ENCODE results near the gene FNDC3B. TPM values are rescaled to one million over a fixed set of nuclear protein-coding genes. Genes with fewer than 3 reads are reported as not detected.

FNDC3B gene
- total RNA-seq, 4 donors from 2014 or later, result 49.7 to 188 (median 165) TPM

DNA sequence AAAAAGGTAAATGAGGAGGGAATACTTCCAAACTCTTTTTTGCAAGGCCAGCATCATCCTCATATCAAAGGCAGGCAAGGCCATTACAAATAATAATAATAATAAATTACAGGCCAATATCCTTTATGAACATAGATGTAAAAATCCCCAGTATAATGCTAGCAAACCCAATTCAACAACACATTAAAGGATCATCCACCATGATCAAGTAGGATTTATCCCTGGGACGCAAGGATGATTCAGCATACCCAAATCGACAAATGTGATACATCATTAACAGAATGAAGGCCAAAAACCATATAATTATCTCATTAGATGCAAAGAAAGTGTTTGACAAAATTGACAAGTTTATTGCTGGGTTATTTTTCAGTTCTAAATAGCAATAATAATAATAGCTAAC lies 355.3 kb downstream of the FNDC3B start:
- Histone ChIP-seq H3K9me3 (no peaks in the 10 kb centered on the region), H3K27ac (no peak overlapping the region), H3K27me3 (no peaks in the 10 kb centered on the region), H3K4me3 (no peak overlapping the region), H3K4me1 (no peaks in the 10 kb centered on the region), H3K36me3 (no peaks in the 10 kb centered on the region)
- intact Hi-C loops (cut with DNase I; ENCODE audit: low total_unique reads), result no loop called here
- TF ChIP-seq POLR2A (IDR thresholded peaks at IDR 0.05) (no peak), CTCF (IDR thresholded peaks at IDR 0.05) (no peak)
- no peak for DNase-seq

DNA sequence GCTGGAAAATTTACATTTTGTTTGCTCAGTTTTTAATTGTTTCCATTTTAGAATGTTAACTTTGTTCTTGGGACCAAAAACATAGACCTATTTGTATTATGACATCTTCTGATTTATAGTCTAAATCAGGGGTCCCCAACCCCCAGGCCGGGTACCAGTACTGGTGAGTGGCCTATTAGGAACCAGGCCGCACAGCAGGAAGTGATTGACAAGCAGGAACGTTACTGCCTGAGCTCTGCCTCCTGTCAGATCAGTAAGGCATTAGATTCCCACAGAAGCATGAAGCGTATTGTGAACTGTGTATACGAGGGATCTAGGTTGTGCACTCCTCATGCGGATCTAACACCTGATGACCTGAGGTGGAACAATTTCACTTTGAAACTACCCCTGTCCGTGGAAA lies 357.0 kb downstream of the FNDC3B start:
- no peaks in the 10 kb centered on the region for H3K4me1 ChIP-seq
- no peak overlapping the region for H3K27ac ChIP-seq
- TF ChIP-seq CTCF (IDR thresholded peaks at IDR 0.05) (no peak), POLR2A (IDR thresholded peaks at IDR 0.05) (no peak)
- H3K36me3 ChIP-seq, result no peaks in the 10 kb centered on the region
- H3K4me3 ChIP-seq, result no peak overlapping the region
- H3K9me3 ChIP-seq, result no peaks in the 10 kb centered on the region
- DNase-seq, result no peak
- H3K27me3 ChIP-seq, result no peaks in the 10 kb centered on the region
- intact Hi-C loops (cut with DNase I; ENCODE audit: low total_unique reads), result no loop called here

DNA sequence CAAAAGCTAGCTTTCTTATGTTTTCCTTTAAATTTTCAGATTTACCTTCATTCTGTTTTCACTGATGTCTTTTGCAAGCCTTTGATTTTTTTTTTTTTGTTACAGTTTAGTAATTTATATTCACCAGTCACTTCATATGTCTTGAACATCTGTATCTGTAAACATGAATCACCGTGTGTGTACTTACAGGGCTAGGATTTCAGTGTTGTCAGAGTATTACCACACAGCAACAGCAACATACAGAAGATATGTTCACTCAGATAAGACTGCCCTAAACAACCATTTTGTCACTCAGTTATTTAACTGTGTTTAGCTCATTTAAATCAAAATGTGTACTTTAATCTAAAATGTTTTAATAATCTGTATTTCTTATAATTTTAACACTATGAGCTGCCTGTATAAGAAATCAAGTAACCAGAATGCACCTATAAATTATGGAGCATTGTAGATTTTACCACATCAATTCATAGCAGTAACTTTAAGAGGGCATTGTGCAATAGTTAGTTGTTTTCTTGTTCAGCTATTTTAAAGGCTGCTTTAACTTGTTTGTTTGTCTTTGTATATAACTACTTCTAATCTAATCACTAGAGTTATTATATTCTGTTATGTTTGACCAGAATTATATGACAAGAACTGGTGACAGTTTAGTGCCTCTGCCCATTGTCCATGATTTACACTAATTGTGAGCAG lies 358.5 kb downstream of the FNDC3B start:
- no peaks in the 10 kb centered on the region for H3K9me3 ChIP-seq
- TF ChIP-seq CTCF (IDR thresholded peaks at IDR 0.05) (no peak), POLR2A (IDR thresholded peaks at IDR 0.05) (no peak)
- H3K27ac ChIP-seq, result no peak overlapping the region
- no peaks in the 10 kb centered on the region for H3K4me1 ChIP-seq
- intact Hi-C loops (cut with DNase I; ENCODE audit: low total_unique reads), result no loop called here
- DNase-seq, result no peak
- H3K27me3 ChIP-seq, result no peaks in the 10 kb centered on the region
- H3K36me3 ChIP-seq, result no peaks in the 10 kb centered on the region
- no peak overlapping the region for H3K4me3 ChIP-seq

DNA sequence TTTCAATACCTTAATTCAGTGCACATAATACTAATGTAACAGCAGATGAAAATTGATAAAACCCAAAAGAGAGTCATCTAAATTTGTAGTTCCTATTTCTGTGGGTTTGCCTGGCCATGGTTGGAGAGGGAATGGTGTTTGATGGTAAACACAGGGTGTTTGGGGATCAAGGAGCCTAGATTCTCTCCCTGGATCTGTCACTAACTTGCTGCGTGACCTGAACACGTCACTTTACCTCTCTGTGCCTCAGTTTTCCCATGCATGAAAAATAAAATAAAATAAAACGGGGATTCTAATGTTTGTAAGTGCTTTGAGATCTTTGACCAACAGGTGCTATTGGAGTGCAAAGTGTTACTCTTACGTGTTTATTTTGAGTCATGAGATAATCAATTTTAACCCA lies 359.1 kb downstream of the FNDC3B start:
- Histone ChIP-seq H3K36me3 (no peaks in the 10 kb centered on the region), H3K27ac (no peak overlapping the region), H3K27me3 (no peaks in the 10 kb centered on the region), H3K4me1 (no peaks in the 10 kb centered on the region), H3K4me3 (no peak overlapping the region), H3K9me3 (no peaks in the 10 kb centered on the region)
- intact Hi-C loops (cut with DNase I; ENCODE audit: low total_unique reads), result no loop called here
- DNase-seq, result no peak
- TF ChIP-seq CTCF (IDR thresholded peaks at IDR 0.05) (no peak), POLR2A (IDR thresholded peaks at IDR 0.05) (no peak)

- H3K27me3 ChIP-seq, result no peaks in the 10 kb centered on the region
- H3K4me3 ChIP-seq, result no peak overlapping the region
- H3K36me3 ChIP-seq, result no peaks in the 10 kb centered on the region
- no peak for TF ChIP-seq POLR2A (IDR thresholded peaks at IDR 0.05)
- no peak for TF ChIP-seq CTCF (IDR thresholded peaks at IDR 0.05)
- H3K9me3 ChIP-seq, result peaks cover 0 to 5% of the 10 kb centered on the region in 2 donors
- intact Hi-C loops (cut with DNase I; ENCODE audit: low total_unique reads), result no loop called here
- no peak overlapping the region for H3K27ac ChIP-seq
- H3K4me1 ChIP-seq, result no peaks in the 10 kb centered on the region
- no peak for DNase-seq
Observed at GRCh38 chr3:172402090-172402489, 362.7 kb downstream of the FNDC3B start.
